HTERT RPE-1 (cell line): ENCODE measurements around the gene BIRC5.
"Not testable (repeated sequence)": the region's sequence is repeated elsewhere in the genome, so short reads cannot be mapped to it uniquely, and the experiment has no call there.

Experiments used
- in situ Hi-C: fragments of 300-500 bp; cut with MboI; formaldehyde crosslinking; loops from 4 replicates; pipeline ENCODE4 v1.14.3; 2020; ENCODE audit warnings: low sequenced_read_pairs

Gene BIRC5

GRCh38 chr17:78224231-78225087, 10.4 kb downstream of the BIRC5 start:
- in situ Hi-C loops: no loop called here

GRCh38 chr17:78225088-78225865, 11.2 kb downstream of the BIRC5 start:
- in situ Hi-C loops: no loop called here

DNA sequence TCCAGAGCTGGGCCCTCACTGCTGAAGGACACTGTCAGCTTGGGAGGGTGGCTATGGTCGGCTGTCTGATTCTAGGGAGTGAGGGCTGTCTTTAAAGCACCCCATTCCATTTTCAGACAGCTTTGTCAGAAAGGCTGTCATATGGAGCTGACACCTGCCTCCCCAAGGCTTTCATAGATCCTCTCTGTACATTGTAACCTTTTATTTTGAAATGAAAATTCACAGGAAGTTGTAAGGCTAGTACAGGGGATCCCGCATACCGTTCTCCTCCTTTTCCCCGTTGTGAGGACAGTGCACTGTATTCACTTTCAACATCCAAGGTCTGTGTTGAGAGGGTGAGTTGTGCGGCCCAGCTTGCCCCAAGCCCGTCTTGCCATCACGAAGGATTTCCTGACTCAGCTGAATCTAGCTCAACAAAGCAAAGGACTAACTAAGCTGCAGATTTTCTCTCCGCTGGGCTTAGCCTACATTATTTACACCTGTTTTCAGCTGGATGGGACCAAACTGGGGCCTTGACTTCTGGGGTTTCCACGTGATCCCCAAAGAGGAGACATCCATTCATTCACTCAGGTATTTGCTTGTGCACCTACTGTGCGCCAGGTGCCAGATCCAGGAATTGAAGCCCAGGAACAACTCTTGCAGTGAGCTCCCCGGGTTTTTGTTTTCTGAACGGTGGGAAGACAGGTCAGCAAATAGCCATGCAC, 12.2 kb downstream of the BIRC5 start:
- in situ Hi-C loops: no loop called here

- in situ Hi-C loops: no loop called here
Measured at GRCh38 chr17:78226759-78227454, 12.9 kb downstream of the BIRC5 start.

DNA sequence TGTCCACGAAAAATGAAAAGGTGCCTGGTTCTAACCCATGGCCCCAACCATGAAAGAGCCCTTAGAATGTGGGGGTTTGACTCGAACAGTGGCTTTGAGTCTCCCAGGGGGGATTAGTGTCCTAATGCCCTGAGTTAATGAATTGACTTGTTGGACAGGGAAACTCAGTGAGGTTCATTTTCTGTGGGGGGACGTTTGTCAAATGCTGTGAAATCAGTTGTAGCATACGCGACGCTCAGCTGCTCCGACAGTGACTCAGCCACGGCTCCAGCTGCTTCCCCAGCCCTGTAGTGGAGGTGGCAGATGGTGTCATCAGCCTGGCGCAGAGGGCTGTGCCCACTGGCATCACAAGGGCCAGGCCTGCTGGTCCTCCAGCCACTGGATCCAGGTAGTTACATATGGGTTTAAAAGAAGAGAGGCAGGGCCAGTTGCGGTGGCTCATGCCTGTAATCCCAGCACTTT, 13.4 kb downstream of the BIRC5 start:
- in situ Hi-C loops: no loop called here

- in situ Hi-C loops: no loop called here
Measured at GRCh38 chr17:78228176-78228575, 14.1 kb downstream of the BIRC5 start.

DNA sequence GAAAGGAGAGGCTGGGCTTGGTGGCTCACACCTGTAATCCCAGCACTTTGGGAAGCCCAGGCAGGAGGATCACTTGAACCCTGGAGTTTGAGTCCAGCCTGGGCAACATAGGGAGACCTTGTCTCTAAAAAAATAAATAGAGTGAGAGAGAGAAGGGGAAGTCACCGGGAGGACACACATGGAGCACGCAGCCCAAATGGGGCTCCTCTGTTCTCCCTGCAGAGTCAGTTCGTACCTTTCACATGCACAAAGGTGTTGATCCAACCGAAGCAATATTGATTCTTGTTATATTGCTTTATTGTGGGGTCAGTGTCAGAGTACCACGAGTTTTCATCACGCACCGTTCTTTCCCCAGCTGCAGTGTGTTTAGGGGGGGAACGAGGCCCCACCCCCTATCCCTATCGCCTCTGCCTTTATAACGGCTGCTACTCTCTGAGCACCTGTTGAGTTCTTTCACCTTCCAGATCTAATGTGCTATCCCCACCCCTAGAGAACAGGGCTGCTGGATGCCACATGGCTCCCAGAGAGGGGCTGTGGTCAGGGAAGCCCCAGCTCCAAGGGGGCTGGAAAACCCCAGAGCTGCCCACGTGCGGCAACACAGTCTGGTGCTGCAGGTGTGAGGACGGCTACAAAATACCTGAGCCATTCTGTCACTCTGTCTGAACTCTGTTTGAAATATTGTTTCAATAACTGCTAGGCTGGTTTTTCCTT, 16.4 kb downstream of the BIRC5 start:
- in situ Hi-C loops: no loop called here

GRCh38 chr17:78230996-78231935, 17.2 kb downstream of the BIRC5 start, which contains the start of gene TMEM235:
Gene TMEM235 (plus strand): TSS chr17:78231631. CDS start chr17:78232024, 393 bp downstream.
- in situ Hi-C loops: no loop called here

- in situ Hi-C loops: no loop called here
Measured at GRCh38 chr17:78231991-78232858, 18.2 kb downstream of the BIRC5 start.

DNA sequence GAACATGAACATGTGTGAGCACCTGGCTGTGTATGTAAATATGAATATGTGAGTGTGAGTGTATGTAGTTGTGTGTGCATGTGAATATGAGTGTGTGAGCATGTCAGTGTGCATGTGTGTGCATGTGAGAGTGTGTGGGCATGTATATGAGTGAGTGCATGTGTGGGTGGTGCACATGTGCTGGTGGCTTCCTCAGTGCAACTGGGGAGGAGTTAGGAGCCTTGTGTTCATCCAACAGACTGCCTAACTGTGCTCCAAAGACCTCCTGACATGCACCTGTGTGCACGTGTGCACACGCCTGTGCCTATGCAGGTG, 18.8 kb downstream of the BIRC5 start:
- in situ Hi-C loops: no loop called here

GRCh38 chr17:78233678-78234077, 19.6 kb downstream of the BIRC5 start:
- in situ Hi-C loops: no loop called here

DNA sequence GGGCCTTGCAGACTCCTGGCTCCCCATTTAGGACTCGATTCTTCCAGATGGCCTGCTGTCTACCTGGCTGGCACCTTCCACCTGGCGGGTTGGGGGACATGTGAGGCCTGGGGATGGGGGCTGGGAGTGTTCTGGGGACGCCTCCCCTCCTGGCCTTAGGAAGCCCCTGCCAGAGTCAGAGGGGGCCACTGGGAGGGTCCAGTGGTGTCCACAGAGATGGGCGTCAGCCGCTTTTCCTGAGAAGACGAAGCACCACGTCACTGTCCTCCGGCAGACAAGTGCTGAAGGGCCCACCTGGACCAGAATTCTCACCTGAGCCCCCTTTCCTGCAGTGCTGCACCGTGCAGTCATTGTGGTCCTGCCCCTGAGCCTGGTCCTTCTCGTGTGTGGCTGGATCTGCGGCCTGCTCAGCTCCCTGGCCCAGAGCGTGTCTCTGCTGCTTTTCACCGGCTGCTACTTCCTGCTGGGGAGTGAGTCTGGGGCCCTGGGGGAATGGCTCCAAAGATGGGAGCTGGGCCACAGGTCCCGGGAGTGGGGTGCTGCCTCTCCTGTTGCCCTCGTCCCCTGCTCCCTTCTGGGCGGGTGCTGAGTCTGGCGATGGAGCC, 20.3 kb downstream of the BIRC5 start:
- in situ Hi-C loops: no loop called here

GRCh38 chr17:78235022-78235421, 21.0 kb downstream of the BIRC5 start:
- in situ Hi-C loops: not testable (repeated sequence)

DNA sequence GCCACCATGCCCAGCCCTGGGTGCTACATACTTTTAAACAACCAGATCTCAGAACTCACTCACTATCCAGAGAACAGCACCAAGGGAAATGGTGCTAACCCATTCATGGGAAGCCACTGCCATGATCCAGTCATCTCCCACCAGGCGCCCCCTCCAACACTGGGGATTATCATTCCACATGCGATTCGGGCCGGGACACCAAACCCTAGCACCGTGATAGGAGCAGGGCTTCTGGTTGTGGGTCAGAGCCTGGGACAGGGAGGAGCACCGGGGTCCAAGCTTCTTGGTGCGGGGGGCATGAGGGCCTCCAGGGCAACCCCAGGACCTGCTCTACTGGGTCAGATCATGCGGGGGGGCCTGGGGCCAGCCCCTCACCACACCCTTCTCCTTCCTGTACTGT, 21.8 kb downstream of the BIRC5 start:
- in situ Hi-C loops: no loop called here

DNA sequence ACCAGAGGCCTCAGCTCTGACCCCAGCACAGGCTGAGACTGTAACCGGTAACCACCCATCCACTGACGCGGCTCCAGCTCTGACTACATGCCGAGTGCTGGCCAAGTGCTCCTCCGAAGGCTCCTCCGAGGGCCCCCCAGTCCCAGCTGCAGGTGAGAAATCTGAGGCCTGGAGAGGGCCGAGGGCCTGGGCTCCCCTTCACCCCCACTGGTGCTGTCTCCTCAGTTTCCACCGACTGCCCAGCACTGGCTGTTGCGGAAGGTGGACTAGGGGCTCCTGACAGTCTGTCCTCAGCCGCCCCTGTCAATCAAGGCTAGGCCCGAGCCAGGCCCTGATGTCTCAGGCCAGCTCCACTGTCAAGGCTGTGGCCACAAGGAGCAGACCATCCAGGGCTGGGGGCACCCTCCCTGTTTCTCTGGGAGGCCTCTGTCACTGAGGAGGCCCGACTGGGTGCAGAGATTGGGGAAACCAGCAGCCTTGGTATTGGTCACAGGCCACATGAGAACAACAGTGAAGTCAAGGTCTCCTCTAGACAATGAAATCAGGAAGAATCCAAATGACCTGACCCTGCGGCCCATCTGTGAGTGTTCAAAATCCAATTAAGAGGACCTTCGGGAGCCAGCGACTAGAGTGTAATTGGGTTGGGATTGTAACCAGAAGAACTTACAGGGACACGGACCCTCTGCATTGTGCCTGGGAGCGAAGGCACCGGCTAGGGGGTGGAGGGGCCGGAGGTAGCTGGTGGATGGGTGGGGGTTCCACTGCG, 22.5 kb downstream of the BIRC5 start:
- in situ Hi-C loops: no loop called here

GRCh38 chr17:78237401-78238012, 23.5 kb downstream of the BIRC5 start:
- in situ Hi-C loops: no loop called here
